ENCODE measurements around the gene CKAP2L.

DNA sequence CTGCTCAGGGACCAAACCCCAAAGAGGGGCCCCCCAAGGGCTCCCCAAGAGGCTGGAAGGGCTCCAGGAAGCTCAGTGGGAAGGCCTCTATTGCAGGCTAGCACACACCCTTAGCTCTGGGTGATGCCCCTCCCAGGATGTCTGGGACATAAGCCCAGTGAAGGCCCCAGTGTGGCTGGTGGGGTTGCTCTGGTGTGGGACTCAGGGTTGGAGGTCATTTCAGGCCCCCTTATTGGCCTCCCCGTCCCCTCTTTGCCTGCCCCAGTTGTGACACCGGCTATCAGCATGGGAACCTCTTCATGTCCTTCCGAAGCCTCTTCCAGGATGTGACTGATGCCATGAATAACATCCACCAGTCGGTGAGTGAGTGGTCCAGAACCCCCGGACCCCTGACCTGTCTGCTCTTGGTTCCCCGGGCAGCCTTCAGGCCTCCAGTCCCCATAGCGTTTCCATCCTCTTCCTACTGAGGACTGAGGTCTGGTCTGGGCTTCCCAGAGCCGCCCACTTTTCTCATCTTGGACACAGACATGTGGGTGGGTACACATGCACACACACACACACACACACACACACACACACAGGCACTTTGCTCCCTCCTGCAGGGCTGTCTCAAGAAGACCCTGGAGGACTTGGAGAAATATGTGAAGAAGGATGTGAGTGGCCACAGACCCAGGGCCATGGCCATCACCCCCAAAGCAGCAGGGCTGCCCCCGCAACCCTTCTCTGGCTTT, 41.4 kb downstream of the CKAP2L start:
- TF ChIP-seq POLR2A (IDR thresholded peaks at IDR 0.05) = no peak
- TF ChIP-seq, protein P1, sequence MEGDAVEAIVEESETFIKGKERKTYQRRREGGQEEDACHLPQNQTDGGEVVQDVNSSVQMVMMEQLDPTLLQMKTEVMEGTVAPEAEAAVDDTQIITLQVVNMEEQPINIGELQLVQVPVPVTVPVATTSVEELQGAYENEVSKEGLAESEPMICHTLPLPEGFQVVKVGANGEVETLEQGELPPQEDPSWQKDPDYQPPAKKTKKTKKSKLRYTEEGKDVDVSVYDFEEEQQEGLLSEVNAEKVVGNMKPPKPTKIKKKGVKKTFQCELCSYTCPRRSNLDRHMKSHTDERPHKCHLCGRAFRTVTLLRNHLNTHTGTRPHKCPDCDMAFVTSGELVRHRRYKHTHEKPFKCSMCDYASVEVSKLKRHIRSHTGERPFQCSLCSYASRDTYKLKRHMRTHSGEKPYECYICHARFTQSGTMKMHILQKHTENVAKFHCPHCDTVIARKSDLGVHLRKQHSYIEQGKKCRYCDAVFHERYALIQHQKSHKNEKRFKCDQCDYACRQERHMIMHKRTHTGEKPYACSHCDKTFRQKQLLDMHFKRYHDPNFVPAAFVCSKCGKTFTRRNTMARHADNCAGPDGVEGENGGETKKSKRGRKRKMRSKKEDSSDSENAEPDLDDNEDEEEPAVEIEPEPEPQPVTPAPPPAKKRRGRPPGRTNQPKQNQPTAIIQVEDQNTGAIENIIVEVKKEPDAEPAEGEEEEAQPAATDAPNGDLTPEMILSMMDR (IDR thresholded peaks at IDR 0.05) = no peak
